Putamen (tissue), 1 donor: ENCODE measurements around the gene ANKMY1.
"Not testable (repeated sequence)": the region's sequence is repeated elsewhere in the genome, so short reads cannot be mapped to it uniquely, and the experiment has no call there.

Experiments
- DNase-seq: peaks from one replicate; pipeline ENCODE4 v3.0.0-alpha.2; 2016; ENCODE audit warnings: low spot score

Gene ANKMY1

GRCh38 chr2:240521885-240522284, 35.9 kb downstream of the ANKMY1 start:
- not testable (repeated sequence) for DNase-seq

DNA sequence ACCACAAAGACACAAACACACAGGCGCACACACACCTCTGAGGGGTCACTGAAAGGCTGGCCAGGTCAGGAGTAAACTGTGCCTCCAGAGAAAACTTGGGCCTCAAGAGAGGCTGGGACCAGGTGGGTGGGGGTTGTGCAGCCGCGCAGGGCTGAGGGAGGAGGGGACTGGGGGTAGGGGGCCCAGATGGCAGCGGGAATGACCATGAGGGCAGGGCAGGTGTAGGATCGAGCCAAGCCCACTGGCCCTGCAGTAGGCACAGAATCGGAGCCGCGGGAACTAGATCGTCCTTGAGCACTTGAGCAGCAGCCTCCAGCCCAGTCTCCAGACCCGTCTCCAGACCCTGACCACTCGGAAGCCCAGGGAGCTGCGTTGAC, 36.8 kb downstream of the ANKMY1 start:
- no peak for DNase-seq

GRCh38 chr2:240520130-240520973, 37.4 kb downstream of the ANKMY1 start:
- no peak for DNase-seq

- no peak for DNase-seq
These were observed 38.2 kb downstream of the ANKMY1 start for GRCh38 chr2:240519396-240520129.

GRCh38 chr2:240518981-240519380, 38.8 kb downstream of the ANKMY1 start:
- DNase-seq: no peak

DNA sequence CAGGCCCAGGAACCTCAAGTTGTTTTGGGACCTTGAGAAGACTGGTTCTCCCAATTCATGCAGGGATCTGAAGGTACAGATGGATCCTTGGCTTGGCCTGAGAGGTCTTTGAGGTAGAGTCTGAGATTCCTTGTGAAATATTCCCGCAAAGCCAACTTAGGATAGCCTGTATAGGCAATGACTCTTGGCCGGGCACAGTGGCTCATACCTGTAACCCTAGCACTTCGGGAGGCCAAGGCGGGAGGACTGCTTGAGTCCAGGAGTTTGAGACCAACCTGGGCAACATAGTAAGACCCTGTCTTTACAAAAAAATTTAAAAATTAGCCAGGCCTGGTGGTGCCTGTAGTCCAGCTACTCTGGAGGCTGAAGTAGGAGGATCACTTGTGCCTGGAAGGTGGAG, 40.4 kb downstream of the ANKMY1 start:
- no peak for DNase-seq

GRCh38 chr2:240514631-240515030, 43.2 kb downstream of the ANKMY1 start:
- no peak for DNase-seq

DNA sequence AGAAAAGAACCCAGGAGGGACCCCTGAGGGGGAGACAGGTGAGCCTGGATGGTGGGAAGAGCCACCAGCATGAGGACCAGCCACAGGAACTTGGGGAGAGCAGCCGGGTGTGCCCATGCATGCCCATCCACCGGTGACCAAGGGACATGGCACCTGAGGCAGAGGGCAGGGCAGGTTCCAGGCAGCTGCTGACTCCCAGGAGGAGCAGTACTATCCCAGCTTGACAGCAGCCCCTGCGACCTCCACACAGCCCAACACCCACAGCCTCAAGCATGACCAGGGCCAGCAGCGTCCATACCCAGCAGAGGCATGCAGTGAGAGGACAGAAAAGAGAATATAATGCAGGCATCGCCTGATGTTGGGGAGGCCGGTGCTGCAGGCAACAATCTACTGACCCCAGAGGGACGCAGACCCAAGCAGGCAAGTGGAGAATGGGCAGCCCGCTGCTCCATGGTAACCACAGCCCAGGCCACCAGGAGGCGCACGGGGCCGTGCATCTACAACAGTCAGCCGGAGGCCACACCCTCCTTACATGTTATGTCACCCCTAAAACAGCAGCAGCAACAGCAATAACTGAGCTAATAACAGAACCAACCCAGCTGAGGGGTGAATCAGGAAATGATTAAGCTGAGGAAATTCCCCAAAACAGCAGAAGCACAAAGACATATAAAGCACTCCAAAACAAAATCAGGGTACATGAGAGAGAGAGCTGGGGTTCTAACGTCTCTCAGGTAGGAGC, 44.1 kb downstream of the ANKMY1 start:
- peak; percentile 18 for DNase-seq

DNA sequence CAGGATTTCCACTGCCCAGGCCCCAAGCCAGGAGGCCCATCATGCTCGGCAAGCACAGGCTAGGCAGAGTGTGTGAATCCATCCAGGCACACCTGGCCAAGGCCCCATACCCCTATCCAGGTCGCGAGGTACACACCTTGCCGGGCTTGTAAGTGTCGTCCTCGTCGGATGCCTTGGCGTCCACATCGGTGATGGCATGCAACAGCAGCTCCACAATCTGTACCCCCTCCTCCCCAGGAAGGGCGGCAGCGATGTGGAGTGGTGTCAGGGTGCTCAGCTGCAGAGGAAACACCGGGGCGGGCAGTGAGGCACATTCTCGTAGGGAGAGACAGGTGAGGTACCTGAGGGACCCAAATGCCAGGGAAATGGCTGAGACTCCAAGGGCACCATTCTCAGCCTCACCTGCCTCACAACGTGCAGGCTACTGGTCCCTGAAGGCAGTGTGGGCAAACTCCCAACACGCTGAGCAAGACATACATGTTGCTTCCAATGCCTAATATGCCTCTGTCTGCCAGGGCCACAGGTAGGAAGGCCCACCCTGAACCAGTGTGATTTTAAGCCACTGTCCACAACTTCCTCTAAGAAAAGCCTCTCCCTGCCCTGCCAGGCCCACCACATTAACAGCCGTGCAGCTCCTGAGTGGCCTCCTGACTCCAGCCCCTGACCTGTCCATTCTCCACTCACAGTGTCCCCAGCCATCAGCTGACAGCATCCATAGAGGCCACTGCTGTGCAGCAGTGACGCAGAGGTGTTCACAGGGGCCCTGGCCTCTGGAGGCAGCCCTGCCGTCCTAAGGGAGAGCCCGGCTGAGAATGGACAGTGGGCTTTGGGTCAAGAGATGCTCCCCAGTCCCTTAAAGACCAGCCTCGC, 44.9 kb downstream of the ANKMY1 start:
- no peak for DNase-seq

DNA sequence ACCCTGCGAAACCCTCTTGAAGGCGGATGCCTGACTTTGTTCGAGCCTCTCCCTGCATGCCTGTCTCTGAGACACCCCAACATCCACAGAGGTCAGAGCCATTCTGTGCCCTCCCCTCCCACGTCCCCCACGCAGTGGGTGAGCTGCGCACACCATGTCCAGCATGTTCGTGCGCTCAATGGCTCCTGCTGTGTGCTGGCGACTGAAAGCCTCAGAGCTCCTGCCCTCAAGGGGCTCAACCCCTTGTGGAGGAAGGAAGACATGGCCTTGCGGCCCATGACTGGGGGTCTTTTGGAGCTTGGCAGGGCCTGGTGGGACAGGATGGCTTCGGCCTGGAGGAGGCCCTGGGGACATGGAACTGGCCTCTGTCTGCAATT, 45.7 kb downstream of the ANKMY1 start:
- DNase-seq: no peak

GRCh38 chr2:240511351-240512108, 46.3 kb downstream of the ANKMY1 start:
- DNase-seq: no peak

DNA sequence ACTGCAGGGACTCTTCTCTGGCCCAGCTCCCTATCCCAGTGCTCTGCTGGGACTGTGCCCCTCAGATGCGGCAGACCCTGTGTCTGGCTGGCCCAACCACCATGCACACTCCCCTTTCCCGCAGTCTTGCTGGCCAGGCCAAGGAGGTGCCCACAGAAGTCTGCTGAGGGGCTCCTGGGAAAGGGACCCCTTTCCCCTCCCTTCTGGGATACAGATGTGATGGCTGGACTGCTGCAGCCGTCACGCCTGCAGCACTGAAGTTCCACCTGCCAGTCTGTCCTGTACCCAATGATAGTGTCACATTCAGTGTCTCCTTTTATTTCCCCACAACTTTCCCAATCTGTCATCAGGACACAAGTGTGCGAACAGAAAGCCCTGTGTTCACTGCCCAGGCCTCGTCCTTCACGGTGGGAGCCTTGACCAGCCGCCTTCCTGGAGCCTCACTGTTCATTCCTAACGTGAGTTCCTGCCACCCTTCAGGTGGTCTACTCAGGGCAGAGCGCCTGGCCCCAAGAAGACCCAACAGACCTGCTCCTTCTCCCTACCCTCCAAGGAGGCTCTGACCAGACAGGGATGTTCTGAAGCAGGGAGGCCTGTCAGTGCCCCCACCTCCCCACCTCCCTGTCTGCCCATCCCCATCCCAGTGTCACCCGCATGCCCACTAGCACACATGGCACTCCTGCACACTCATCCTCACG, 47.1 kb downstream of the ANKMY1 start:
- no peak for DNase-seq

GRCh38 chr2:240509667-240510512, 47.9 kb downstream of the ANKMY1 start:
- DNase-seq: no peak

DNA sequence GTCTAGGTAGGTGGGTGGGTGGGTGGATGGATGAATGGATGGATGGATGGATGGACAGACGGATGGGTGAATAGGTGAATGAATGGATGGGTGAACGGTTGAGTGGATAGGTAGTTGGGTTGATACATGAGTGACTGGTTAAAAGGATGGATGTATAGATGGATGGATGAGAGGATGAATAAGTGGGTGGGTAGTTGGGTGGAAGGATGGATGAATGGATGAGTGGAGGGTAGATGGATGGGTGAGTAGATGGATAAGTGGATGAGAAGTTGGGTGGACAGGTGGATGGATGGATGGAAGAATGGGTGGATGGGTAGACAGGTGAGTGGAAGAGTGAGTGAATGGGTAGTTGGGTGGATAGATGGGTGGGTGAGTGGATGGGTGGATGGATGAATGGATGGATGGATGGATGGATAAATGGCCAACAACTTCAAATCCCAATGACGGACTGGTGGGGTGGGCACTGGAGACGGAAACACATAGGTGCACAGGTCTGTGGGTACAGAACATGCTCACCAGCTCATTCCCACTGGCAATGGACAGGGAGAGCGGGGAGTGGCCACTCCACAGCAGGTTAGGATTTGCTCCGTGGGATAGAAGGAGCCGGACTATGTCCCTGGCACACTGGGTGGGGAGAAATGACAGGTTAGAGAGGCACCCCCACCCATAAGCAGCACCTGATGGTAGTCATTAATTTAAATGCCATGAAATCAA, 48.8 kb downstream of the ANKMY1 start:
- DNase-seq: no peak

DNA sequence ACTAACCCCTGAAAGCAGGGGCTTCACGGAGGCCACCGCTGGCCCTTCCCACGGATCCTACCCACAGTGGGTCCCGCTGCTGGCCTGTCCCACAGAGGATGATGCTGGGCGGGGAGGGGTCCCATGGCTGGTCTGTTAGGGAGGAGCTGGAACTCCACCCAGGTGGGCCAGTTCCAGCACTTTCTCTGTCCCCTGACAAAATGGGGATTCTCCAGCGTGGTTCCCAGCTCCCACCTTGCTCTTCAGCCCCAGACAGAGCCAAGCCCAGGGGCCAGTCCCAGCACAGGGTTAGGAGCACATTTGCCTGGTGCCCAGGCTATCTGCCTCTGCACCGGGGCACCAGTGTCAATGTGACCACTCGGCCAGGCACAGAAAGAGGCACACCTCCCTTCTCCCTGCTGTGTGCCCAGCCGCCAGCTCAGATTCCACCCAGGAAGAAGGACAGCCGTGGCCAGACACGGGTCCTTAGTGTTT, 50.0 kb downstream of the ANKMY1 start:
- no peak for DNase-seq

GRCh38 chr2:240507060-240507777, 50.6 kb downstream of the ANKMY1 start:
- no peak for DNase-seq

DNA sequence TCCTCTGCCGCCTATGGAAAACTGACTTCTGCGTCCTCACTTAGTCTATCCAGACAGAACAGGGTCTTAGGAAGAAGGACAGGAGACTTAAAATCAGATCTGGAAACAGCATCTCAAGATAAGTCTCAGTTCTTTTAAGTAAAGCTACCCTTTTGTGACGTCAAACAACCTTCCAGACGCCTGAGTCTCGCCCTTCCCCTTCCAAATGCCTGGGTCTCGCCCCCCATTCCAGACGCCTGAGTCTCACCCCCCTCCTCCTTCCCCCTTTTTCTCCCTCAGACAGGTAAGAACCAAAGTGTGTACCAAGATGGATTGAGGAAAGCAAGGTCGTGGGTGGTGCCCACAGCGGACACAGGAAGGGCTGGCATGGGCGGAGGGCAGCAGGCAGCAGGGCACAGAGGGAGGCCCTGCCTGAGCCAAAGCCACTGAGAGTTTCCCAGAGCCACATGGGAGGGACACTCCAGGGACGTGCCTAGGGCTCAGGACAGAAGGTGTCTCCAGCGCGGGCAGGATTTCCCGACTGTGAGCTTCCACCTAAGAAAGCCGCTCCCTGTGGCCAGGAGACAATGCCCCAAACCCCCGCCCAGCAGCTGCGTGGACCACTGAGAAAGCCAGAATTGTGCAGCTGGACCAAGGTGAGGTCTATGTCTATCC, 51.3 kb downstream of the ANKMY1 start:
- DNase-seq: no peak
